K562 (cell line): ENCODE data around the gene CCDC70. TPM values are rescaled to one million over a fixed set of nuclear protein-coding genes. Genes with fewer than 3 reads are reported as not detected.

Source experiments
- ATAC-seq: fragments of 200-7000 bp; cut with Tn5 transposase; 3 replicates; pipeline ENCODE4 v1.9.1; 2020; ENCODE audit warnings: moderate library complexity
- BruUV-seq: library from RNA; stranded (reverse); fragments of 400-500 nt; replicated peaks from 2 replicates; lab custom pipeline; 2021; lab: Mats Ljungman, UMichigan
- CTCF ChIA-PET: fragments of 300-600 bp; formaldehyde crosslinking; extraction: SDS; loops from one replicate; lab custom pipeline; 2021; ENCODE audit warnings: low intra/inter-chr PET ratio; lab: Yijun Ruan, JAX
- POLR2A ChIA-PET: fragments of 300-600, 350-650 bp; sonication (Branson Sonifier 250); formaldehyde crosslinking; extraction: SDS; loops from one replicate; lab custom pipeline; 2021; ENCODE audit warnings: antibody characterized with exemption, inconsistent platforms; lab: Yijun Ruan, JAX
- DNase-seq, 4 experiments: peaks; one replicate each; pipeline versions ENCODE4 v3.0.0 to v3.0.0-alpha.2; 2011 to 2018; ENCODE audit warnings: low spot score in 3 of 4, mixed read lengths in 3 of 4; ENCODE audit errors: extremely low read depth in 1 of 4
- FAIRE-seq: peaks from 2 replicates; lab custom pipeline; 2011; peaks lifted over from hg19 to GRCh38; lab: Jason Lieb, UNC
- H2AFZ ChIP-seq: 2 replicates; pipeline ENCODE4 v1.6.0; 2011; ENCODE audit warnings: low read depth, low read length, control low read depth, inconsistent platforms
- H3K27ac ChIP-seq: fragments of 200-600 bp; 3 replicates; pipeline ENCODE4 v1.8.0; 2011; ENCODE audit warnings: low read depth, mild to moderate bottlenecking, control low read depth, inconsistent platforms, low read length, moderate library complexity, mixed read lengths; ENCODE audit errors: extremely low read depth
- H3K27me3 ChIP-seq, 2 experiments: fragments of 300-600 bp in 1 of 2; 2 replicates in 1 of 2; 3 replicates in 1 of 2; pipeline versions ENCODE4 v1.6.0 to v1.8.0; 2011; ENCODE audit warnings: inconsistent platforms in 2 of 2, low read length in 2 of 2, mild to moderate bottlenecking in 1 of 2, mixed read lengths in 1 of 2, moderate library complexity in 1 of 2; ENCODE audit not compliant: control insufficient read depth in 2 of 2, insufficient read depth in 2 of 2
- H3K36me3 ChIP-seq: fragments of 300-600 bp; 3 replicates; pipeline ENCODE4 v1.8.0; 2011; ENCODE audit warnings: mild to moderate bottlenecking, low read length, inconsistent platforms; ENCODE audit not compliant: control insufficient read depth, insufficient read depth
- H3K4me1 ChIP-seq, 2 experiments: fragments of 200-600 bp in 1 of 2; replicated peaks in 1 of 2; 2 replicates in 1 of 2; 3 replicates in 1 of 2; pipeline versions ENCODE4 v1.5.1 to v1.8.0; 2011; ENCODE audit warnings: inconsistent platforms in 2 of 2, low read length in 2 of 2, mild to moderate bottlenecking in 1 of 2, mixed read lengths in 1 of 2, moderate library complexity in 1 of 2; ENCODE audit not compliant: control insufficient read depth in 2 of 2, insufficient read depth in 2 of 2
- H3K4me2 ChIP-seq: 2 replicates; pipeline ENCODE4 v1.6.1; 2011; ENCODE audit warnings: low read length, control low read depth, inconsistent platforms, mixed read lengths; ENCODE audit not compliant: insufficient read depth
- H3K4me3 ChIP-seq: fragments of 200-600 bp; sonication (generic), shearing (Covaris generic); 2 replicates; pipeline ENCODE4 v1.5.1; 2016; ENCODE audit warnings: control low read depth, inconsistent platforms
- H3K79me2 ChIP-seq: fragments of 200-600 bp; 3 replicates; pipeline ENCODE4 v1.8.0; 2011; ENCODE audit warnings: low read length, inconsistent platforms; ENCODE audit not compliant: control insufficient read depth, insufficient read depth
- H3K9ac ChIP-seq, 2 experiments: 2 replicates each; pipeline versions ENCODE4 v1.6.0 to v1.6.1; 2011; ENCODE audit warnings: low read depth in 2 of 2, low read length in 2 of 2, control low read depth in 1 of 2, inconsistent platforms in 1 of 2, mild to moderate bottlenecking in 1 of 2, mixed read lengths in 1 of 2; ENCODE audit not compliant: insufficient read depth in 1 of 2
- H3K9me1 ChIP-seq: one replicate; pipeline ENCODE4 v1.6.0; 2011; ENCODE audit warnings: inconsistent platforms, mild to moderate bottlenecking, low read length, moderate library complexity; ENCODE audit not compliant: control insufficient read depth, insufficient read depth
- H3K9me3 ChIP-seq: replicated peaks from 2 replicates; pipeline ENCODE4 v1.5.1; 2011; ENCODE audit warnings: low read depth, low read length, inconsistent platforms; ENCODE audit not compliant: control insufficient read depth, insufficient read depth
- H4K20me1 ChIP-seq: replicated peaks from 2 replicates; pipeline ENCODE4 v1.6.1; 2011; ENCODE audit warnings: low read length, inconsistent platforms, mixed read lengths; ENCODE audit not compliant: control insufficient read depth, insufficient read depth
- BCL6 ChIP-seq: fragments of 250-450 bp; sonication (Bioruptor Pico); IDR thresholded peaks from 2 replicates; pipeline ENCODE4 v1.4.0; 2020
- CEBPZ ChIP-seq: fragments of 150-350 bp; IDR thresholded peaks from 2 replicates; pipeline ENCODE4 v1.6.1; 2014; ENCODE audit warnings: low read depth, mild to moderate bottlenecking, low read length, borderline replicate concordance
- CREB1 ChIP-seq, 2 experiments: sonication (generic) in 1 of 2; formaldehyde crosslinking in 1 of 2; IDR thresholded peaks; 2 replicates each; pipeline versions ENCODE4 v1.6.1 to v1.8.0; 2012 to 2022; ENCODE audit warnings: inconsistent platforms in 1 of 2, mild to moderate bottlenecking in 1 of 2, missing genetic modification reagents in 1 of 2, moderate library complexity in 1 of 2
- GATA2 ChIP-seq: sonication (generic); formaldehyde crosslinking; IDR thresholded peaks from 2 replicates; pipeline ENCODE4 v1.4.0; 2020; ENCODE audit warnings: mild to moderate bottlenecking, missing genetic modification reagents
- HMGN3 ChIP-seq: IDR thresholded peaks from 2 replicates; pipeline ENCODE4 v1.6.1; 2011; ENCODE audit warnings: borderline replicate concordance, low read depth, mild to moderate bottlenecking, mixed read lengths, low read length; ENCODE audit not compliant: insufficient read length; ENCODE audit errors: extremely low read depth
- ILK ChIP-seq: fragments of 450-650 bp; IDR thresholded peaks from 2 replicates; pipeline ENCODE4 v1.6.1; 2016; ENCODE audit warnings: missing genetic modification characterization, low read depth, mild to moderate bottlenecking, missing compliant biosample characterization, moderate library complexity, borderline replicate concordance
- KHSRP ChIP-seq: fragments of 450-650 bp; IDR thresholded peaks from 2 replicates; pipeline ENCODE4 v1.6.1; 2017
- PTBP1 ChIP-seq: fragments of 200-400 bp; formaldehyde crosslinking; IDR thresholded peaks from 2 replicates; pipeline ENCODE4 v1.6.1; 2017; ENCODE audit warnings: low read depth, low read length
- RAD51 ChIP-seq: fragments of 450-650 bp; IDR thresholded peaks from 2 replicates; pipeline ENCODE4 v1.7.1; 2016; ENCODE audit warnings: low read depth, mild to moderate bottlenecking, borderline replicate concordance
- RBBP5 ChIP-seq: fragments of 200-600 bp; sonication (generic); IDR thresholded peaks from 2 replicates; pipeline ENCODE4 v1.6.1; 2012; ENCODE audit warnings: borderline replicate concordance, mild to moderate bottlenecking, low read length, control low read depth, inconsistent platforms; ENCODE audit not compliant: insufficient read depth, poor library complexity, severe bottlenecking
- ZNF518B ChIP-seq: fragments of 250-450 bp; sonication (Bioruptor Pico); IDR thresholded peaks from 2 replicates; pipeline ENCODE4 v1.5.0; 2021; ENCODE audit warnings: mild to moderate bottlenecking, moderate library complexity
- ZNF764 ChIP-seq: fragments of 250-450 bp; sonication (Bioruptor Pico); IDR thresholded peaks from 2 replicates; pipeline ENCODE4 v1.4.0; 2020; ENCODE audit warnings: low read depth, mild to moderate bottlenecking, moderate library complexity
- ZNF77 ChIP-seq: fragments of 250-450 bp; sonication (Bioruptor Pico); IDR thresholded peaks from 2 replicates; pipeline ENCODE4 v1.5.0; 2020
- WGBS: fragments of 100-300 bp; shearing (Covaris generic); methylation state at CpG from one replicate; pipeline ENCODE4 v1.1.6; 2016; ENCODE audit warnings: low coverage, mixed read lengths; ENCODE audit not compliant: insufficient coverage; ENCODE audit errors: missing lambda C conversion rate; 5-methylcytosine and 5-hydroxymethylcytosine counted together
- in situ Hi-C: fragments of 300-500 bp; cut with MboI; formaldehyde crosslinking; loops from 4 replicates; pipeline ENCODE4 v1.15.0; 2018; ENCODE audit warnings: inconsistent platforms, mixed read lengths
- intact Hi-C: fragments of 100-400 bp; cut with micrococcal nuclease; formaldehyde crosslinking; loops from 2 replicates; pipeline ENCODE4 v1.14.2; 2022
- polyA plus RNA-seq, 8 experiments: library from polyadenylated mRNA; depleted of rRNA in 4 of 8; stranded (reverse) in 5 of 8; unstranded in 3 of 8; fragments of >200 nt; fragmentation: Nextera tagmentation in 2 of 8; fragmentation: Illumina TruSeq in 1 of 8; extraction: Ambion mirVana in 2 of 8; extraction: Trizol in 1 of 8; gene quantifications; 2 replicates each; pipeline versions ENCODE4 v1.2.1 to v1.2.3, GENCODE V29; 2011 to 2014; ENCODE audit warnings: inconsistent platforms in 1 of 8, missing spikeins in 1 of 8
- total RNA-seq, 7 experiments: library from RNA; depleted of rRNA in 6 of 7; stranded (reverse); fragments of >200 nt in 6 of 7; fragmentation: Illumina TruSeq in 2 of 7; extraction: Trizol in 2 of 7; gene quantifications; 2 replicates each; pipeline versions ENCODE4 v1.2.1 to v1.2.3, GENCODE V29; 2011 to 2021; ENCODE audit warnings: low replicate concordance in 1 of 7

Gene CCDC70
- total and polyA plus RNA-seq, 9 of the 15 experiments (the other 6 are each of a cell fraction or from before 2014, with no cell fraction given): not detected

- TF ChIP-seq CEBPZ (no peak), GATA2 (CRISPR knock-in tag) (no peak)
These were observed 45.0 kb upstream of the CCDC70 start (continued) for GRCh38 chr13:51816604-51817249.

- no TSS peak for BruUV-seq
- H3K4me3 ChIP-seq: no peak overlapping the region
- no peak overlapping the region for H3K4me2 ChIP-seq
- H4K20me1 ChIP-seq: no peaks in the 10 kb centered on the region; the same call in 1 of the 2 replicates
- no peak overlapping the region for H3K9ac ChIP-seq
- H3K27me3 ChIP-seq: peaks cover 3 to 34% of the 10 kb centered on the region in 2 experiments; a peak in 4 of 5 replicates
- no peaks in the 10 kb centered on the region for H3K79me2 ChIP-seq
- intact Hi-C loops: no loop called here
- no peaks in the 10 kb centered on the region for H3K36me3 ChIP-seq
- no peak overlapping the region for H2AFZ ChIP-seq
- no peak overlapping the region for H3K27ac ChIP-seq
- peaks cover 3 to 11% of the 10 kb centered on the region in 2 experiments; a peak in 3 of 5 replicates for H3K4me1 ChIP-seq
- FAIRE-seq (no peak), DNase-seq (no peak), ATAC-seq (no peak)
- H3K9me3 ChIP-seq: no peaks in the 10 kb centered on the region
- H3K9me1 ChIP-seq: no peaks in the 10 kb centered on the region
- in situ Hi-C loops: no loop called here
- CTCF ChIA-PET: no interaction called here
- POLR2A ChIA-PET: no interaction called here
- WGBS: 17% methylated on average over 7 of the region's 8 CpGs
- TF ChIP-seq RAD51 (no peak), ZNF764 (CRISPR knock-in tag) (no peak), PTBP1 (no peak), HMGN3 (no peak), BCL6 (no peak), KHSRP (no peak), ILK (tag) (no peak), ZNF77 (no peak), CREB1 (IDR thresholded peaks at IDR 0.05) (no peak), CREB1 (CRISPR knock-in tag; IDR thresholded peaks at IDR 0.05) (no peak), ZNF518B (CRISPR knock-in tag) (no peak), RBBP5 (no peak)
These were observed 44.1 kb upstream of the CCDC70 start for GRCh38 chr13:51817717-51818116.
